ENCODE results near the gene NDUFA13. TPM values are rescaled to one million over a fixed set of nuclear protein-coding genes. Genes with fewer than 3 reads are reported as not detected.

The NDUFA13 gene
- total RNA-seq, 2 donors from 2014 or later: 175 to 195 TPM

Other genes starting within 250 kb of the NDUFA13 start
- gene TM6SF2, start 242.9 kb upstream of the NDUFA13 start, total RNA-seq: not detected
- gene SUGP1, start 195.7 kb upstream of the NDUFA13 start, total RNA-seq: 10 to 100 TPM; 50.8 to 60.2 TPM
- gene MAU2, start 195.4 kb upstream of the NDUFA13 start, total RNA-seq: 100 to 1,000 TPM; 129 to 130 TPM
- 100 to 1,000 TPM; 129 to 153 TPM for gene GATAD2A, start 110.5 kb upstream of the NDUFA13 start, total RNA-seq
- gene TSSK6, start 677 bp upstream of the NDUFA13 start, total RNA-seq: 1 to 10 TPM; 3.8 to 3.9 TPM
- 1 to 10 TPM; 3.0 to 6.1 TPM for gene YJEFN3, start 12.7 kb downstream of the NDUFA13 start, total RNA-seq
- gene CILP2, start 22.0 kb downstream of the NDUFA13 start, total RNA-seq: under 1 TPM; 0.73 to 0.99 TPM
- gene PBX4, start 102.5 kb downstream of the NDUFA13 start, total RNA-seq: 10 to 100 TPM; 49.7 to 58.4 TPM
- gene LPAR2, start 112.0 kb downstream of the NDUFA13 start, total RNA-seq: 10 to 100 TPM; 66.5 to 67.2 TPM
- gene GMIP, start 127.4 kb downstream of the NDUFA13 start, total RNA-seq: 10 to 100 TPM; 85.0 to 91.7 TPM
- gene ATP13A1, start 147.5 kb downstream of the NDUFA13 start, total RNA-seq: 10 to 100 TPM; 91.4 to 98.8 TPM
- gene ZNF101, start 152.6 kb downstream of the NDUFA13 start, total RNA-seq: 10 to 100 TPM; 56.0 to 56.1 TPM
- gene ZNF14, start 216.9 kb downstream of the NDUFA13 start, total RNA-seq: 10 to 100 TPM; 18.7 to 22.5 TPM